Parathyroid adenoma (tissue), 2 donors: ENCODE results near the gene NCOA3.

Source experiments
- H2AFZ ChIP-seq: fragments of 300-600 bp; sonication (generic); one replicate; pipeline ENCODE4 v1.7.0; 2017; ENCODE audit warnings: antibody characterized with exemption, mild to moderate bottlenecking
- H3K27ac ChIP-seq: fragments of 300-600 bp; sonication (generic); one replicate; pipeline ENCODE4 v1.7.0; 2017
- H3K27me3 ChIP-seq: fragments of 300-600 bp; sonication (generic); one replicate; pipeline ENCODE4 v1.7.0; 2017; ENCODE audit warnings: low read length; ENCODE audit not compliant: control insufficient read depth, insufficient read depth
- H3K36me3 ChIP-seq: fragments of 300-600 bp; sonication (generic); one replicate; pipeline ENCODE4 v1.7.0; 2017; ENCODE audit warnings: low read length; ENCODE audit not compliant: control insufficient read depth, insufficient read depth
- H3K4me1 ChIP-seq: fragments of 300-600 bp; sonication (generic); one replicate; pipeline ENCODE4 v1.7.0; 2017; ENCODE audit warnings: control low read depth
- H3K4me2 ChIP-seq: fragments of 300-600 bp; sonication (generic); one replicate; pipeline ENCODE4 v1.7.0; 2017; ENCODE audit warnings: low read length
- H3K4me3 ChIP-seq: fragments of 300-600 bp; sonication (generic); one replicate; pipeline ENCODE4 v1.7.0; 2017; ENCODE audit warnings: low read depth, low read length
- H3K79me2 ChIP-seq: fragments of 300-600 bp; sonication (generic); one replicate; pipeline ENCODE4 v1.7.0; 2017; ENCODE audit warnings: control low read depth
- H3K9ac ChIP-seq: fragments of 300-600 bp; sonication (generic); one replicate; pipeline ENCODE4 v1.7.0; 2017; ENCODE audit warnings: mild to moderate bottlenecking
- H3K9me3 ChIP-seq: fragments of 300-600 bp; sonication (generic); one replicate; pipeline ENCODE4 v1.7.0; 2017; ENCODE audit warnings: low read length; ENCODE audit not compliant: control insufficient read depth
- TF ChIP-seq, protein P1 (sequence below): fragments of 300-600 bp; sonication (generic); IDR thresholded peaks from one replicate; pipeline ENCODE4 v1.7.0; 2017; ENCODE audit warnings: antibody characterized with exemption, mild to moderate bottlenecking
- donor health status: primary hyperparathyroidism.

The NCOA3 gene

DNA sequence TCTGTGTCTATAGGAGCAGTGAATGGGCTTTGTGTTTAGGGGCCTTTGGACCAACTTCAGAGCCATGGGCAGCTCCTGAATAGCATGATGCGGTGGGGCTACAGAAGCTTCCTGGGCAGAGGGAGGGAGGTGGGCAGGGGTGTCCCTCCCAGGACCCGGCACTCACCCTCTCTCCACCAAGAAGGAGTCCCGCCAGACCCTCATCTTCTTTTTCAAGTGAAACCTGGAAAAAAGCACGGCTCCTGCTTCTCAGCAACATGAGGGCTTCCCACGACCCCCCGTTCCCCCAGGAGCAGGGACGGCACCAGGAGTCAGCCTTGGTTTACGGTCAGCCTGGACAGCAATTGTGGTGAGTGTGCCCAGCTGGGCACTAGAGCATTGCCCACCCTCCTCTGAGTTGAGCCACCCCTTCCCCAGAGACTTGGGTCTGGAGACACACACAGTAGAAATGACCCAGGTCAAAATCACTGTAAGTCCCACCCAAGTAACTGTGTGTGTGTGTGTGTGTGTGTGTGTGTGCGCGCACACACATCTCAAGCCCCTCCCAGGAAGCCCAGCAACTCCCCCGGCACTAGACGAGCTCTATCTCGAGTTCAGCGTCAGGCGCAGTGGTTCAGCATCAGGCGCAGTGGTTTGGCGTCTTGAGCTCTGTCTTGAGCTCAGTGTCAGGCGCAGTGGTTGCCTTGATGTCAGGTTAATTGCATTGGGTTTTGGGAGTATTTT is 175.4 kb downstream of the NCOA3 start:
- no peaks in the 10 kb centered on the region for H3K36me3 ChIP-seq
- TF ChIP-seq, protein P1, sequence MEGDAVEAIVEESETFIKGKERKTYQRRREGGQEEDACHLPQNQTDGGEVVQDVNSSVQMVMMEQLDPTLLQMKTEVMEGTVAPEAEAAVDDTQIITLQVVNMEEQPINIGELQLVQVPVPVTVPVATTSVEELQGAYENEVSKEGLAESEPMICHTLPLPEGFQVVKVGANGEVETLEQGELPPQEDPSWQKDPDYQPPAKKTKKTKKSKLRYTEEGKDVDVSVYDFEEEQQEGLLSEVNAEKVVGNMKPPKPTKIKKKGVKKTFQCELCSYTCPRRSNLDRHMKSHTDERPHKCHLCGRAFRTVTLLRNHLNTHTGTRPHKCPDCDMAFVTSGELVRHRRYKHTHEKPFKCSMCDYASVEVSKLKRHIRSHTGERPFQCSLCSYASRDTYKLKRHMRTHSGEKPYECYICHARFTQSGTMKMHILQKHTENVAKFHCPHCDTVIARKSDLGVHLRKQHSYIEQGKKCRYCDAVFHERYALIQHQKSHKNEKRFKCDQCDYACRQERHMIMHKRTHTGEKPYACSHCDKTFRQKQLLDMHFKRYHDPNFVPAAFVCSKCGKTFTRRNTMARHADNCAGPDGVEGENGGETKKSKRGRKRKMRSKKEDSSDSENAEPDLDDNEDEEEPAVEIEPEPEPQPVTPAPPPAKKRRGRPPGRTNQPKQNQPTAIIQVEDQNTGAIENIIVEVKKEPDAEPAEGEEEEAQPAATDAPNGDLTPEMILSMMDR: no peak
- H2AFZ ChIP-seq: no peak overlapping the region

DNA sequence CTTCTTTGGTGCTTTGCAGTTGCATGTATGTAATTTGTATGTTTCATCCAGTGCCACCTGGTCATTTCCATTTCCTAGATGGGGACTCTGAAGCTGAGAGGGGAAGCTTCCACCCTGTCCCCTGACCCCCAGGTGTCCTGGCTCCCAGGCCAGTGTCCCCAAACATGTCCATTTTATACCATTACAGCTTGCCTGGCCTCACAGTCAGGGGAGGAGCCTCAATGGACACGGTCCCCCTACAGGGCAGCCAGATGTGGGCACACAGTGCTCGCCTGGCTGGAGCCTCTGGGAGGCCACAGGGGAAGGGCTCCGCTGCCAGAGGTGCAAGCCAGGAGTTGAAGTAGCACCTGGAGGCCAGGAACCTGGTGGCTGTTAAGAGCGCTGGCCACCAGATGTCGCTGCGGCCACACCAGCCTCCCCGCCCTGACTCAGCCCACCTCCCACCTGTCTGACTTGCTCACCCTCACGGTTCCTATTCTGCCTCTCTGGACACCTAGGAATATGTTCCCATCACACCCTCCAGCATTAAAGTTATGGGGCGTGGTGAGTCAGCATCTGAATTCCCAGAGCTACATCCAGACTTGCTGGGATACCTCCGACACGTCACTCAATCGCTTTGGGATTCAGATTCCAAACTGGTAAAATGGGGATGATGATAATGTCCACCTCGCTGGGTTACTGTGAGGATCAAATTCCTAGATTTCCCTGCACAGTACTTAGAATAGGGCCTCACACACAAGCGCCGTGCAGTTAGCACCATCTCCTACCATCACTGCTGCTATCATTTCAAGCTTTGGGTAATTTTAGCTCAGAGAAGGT is 176.2 kb downstream of the NCOA3 start:
- Histone ChIP-seq H3K27ac (no peak overlapping the region), H3K79me2 (no peaks in the 10 kb centered on the region), H2AFZ (no peak overlapping the region), H3K4me2 (no peak overlapping the region), H3K4me3 (no peak overlapping the region), H3K9ac (no peak overlapping the region), H3K36me3 (no peaks in the 10 kb centered on the region), H3K27me3 (no peaks in the 10 kb centered on the region), H3K4me1 (no peaks in the 10 kb centered on the region), H3K9me3 (no peaks in the 10 kb centered on the region)
- TF ChIP-seq, protein P1: peak; percentile 74

More for the DNA sequence above, 175.4 kb downstream of the NCOA3 start:
- no peaks in the 10 kb centered on the region for H3K79me2 ChIP-seq
- no peaks in the 10 kb centered on the region for H3K9me3 ChIP-seq
- no peaks in the 10 kb centered on the region for H3K27me3 ChIP-seq
- no peak overlapping the region for H3K4me2 ChIP-seq
- H3K4me1 ChIP-seq: no peaks in the 10 kb centered on the region
- H3K4me3 ChIP-seq: no peak overlapping the region
- no peak overlapping the region for H3K27ac ChIP-seq
- H3K9ac ChIP-seq: no peak overlapping the region

DNA sequence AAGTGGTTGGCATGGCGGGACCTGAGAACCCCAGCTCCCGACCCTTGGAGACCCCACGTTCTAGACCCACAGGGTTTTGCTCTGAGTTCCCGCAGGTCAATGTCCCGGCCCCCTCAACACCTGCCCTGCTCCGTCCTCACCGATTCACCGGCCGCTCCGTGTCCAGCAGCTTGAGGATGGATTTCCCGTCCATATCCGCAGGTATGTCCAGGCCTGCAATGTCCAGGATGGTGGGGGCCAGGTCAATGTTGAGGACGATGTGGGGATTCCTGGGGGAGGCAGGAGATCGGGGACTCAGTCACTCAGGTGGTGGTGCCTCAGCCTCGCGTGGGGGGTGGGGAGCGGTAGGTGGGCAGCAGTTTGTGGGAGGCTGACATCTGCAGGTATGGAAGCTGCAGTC is 176.8 kb downstream of the NCOA3 start:
- TF ChIP-seq, protein P1: no peak
- Histone ChIP-seq H3K9ac (no peak overlapping the region), H3K4me2 (no peak overlapping the region), H3K36me3 (no peaks in the 10 kb centered on the region), H3K79me2 (no peaks in the 10 kb centered on the region), H3K27me3 (no peaks in the 10 kb centered on the region), H3K9me3 (no peaks in the 10 kb centered on the region), H2AFZ (no peak overlapping the region), H3K27ac (no peak overlapping the region), H3K4me1 (no peaks in the 10 kb centered on the region), H3K4me3 (no peak overlapping the region)

DNA sequence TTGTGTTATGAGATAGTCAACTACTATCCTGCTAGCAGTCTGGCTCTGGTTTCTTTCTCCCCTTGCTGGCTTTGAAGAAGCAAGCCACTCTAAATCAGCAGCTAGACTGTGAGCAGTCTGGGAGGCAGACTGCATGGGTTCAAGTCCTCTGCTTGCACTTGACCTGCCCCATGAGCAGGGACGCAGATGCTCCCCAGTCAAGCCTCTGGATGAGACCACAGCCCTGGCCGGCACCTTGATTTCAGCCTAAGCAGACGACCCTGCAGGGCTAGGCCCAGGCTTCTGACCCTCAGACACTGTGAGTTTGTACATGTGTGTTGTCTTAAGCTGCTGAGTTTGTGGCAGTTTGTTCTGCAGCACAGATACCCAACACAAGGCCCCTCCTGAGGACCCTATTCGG is 177.8 kb downstream of the NCOA3 start:
- Histone ChIP-seq H3K27me3 (no peaks in the 10 kb centered on the region), H2AFZ (no peak overlapping the region), H3K4me3 (no peak overlapping the region), H3K9me3 (no peaks in the 10 kb centered on the region), H3K4me1 (no peaks in the 10 kb centered on the region), H3K9ac (no peak overlapping the region), H3K36me3 (no peaks in the 10 kb centered on the region), H3K4me2 (no peak overlapping the region), H3K79me2 (no peaks in the 10 kb centered on the region), H3K27ac (no peak overlapping the region)
- TF ChIP-seq, protein P1: no peak
